Natural killer cell (primary cell): ENCODE measurements around the gene ZNF780B. TPM values are rescaled to one million over a fixed set of nuclear protein-coding genes. Genes with fewer than 3 reads are reported as not detected.

Experiments
- ATAC-seq, 3 donors: fragments of 150-1000 bp in 2 of 3; fragments of 200-7000 bp in 1 of 3; cut with Tn5 transposase; 1 replicate in 1 of 3; 2 replicates in 2 of 3; pipeline ENCODE4 v1.10.0; 2021; ENCODE audit warnings: mild to moderate bottlenecking in 2 of 3, moderate library complexity in 2 of 3
- DNase-seq, 2 donors: peaks; one replicate each; pipeline versions ENCODE4 v3.0.0 to v3.0.0-alpha.2; 2013 to 2021; ENCODE audit warnings: mixed read lengths in 1 of 2
- H3K27ac ChIP-seq: one replicate; pipeline ENCODE4 v1.5.1; 2013; ENCODE audit warnings: mild to moderate bottlenecking, low read length
- H3K27me3 ChIP-seq: one replicate; pipeline ENCODE4 v1.6.1; 2013; ENCODE audit warnings: low read length; ENCODE audit not compliant: control insufficient read depth, insufficient read depth
- H3K36me3 ChIP-seq: one replicate; pipeline ENCODE4 v1.6.1; 2013; ENCODE audit warnings: low read length; ENCODE audit not compliant: control insufficient read depth, insufficient read depth
- H3K4me1 ChIP-seq: one replicate; pipeline ENCODE4 v1.6.1; 2013; ENCODE audit warnings: low read length; ENCODE audit not compliant: control insufficient read depth, insufficient read depth
- H3K4me3 ChIP-seq: one replicate; pipeline ENCODE4 v1.5.1; 2013; ENCODE audit warnings: low read length
- H3K9me3 ChIP-seq: one replicate; pipeline ENCODE4 v1.6.1; 2013; ENCODE audit warnings: low read length; ENCODE audit not compliant: control insufficient read depth, insufficient read depth
- H3K27ac Mint-ChIP-seq, 2 donors: one replicate each; pipeline ENCODE4 v1.8.0; 2022; ENCODE audit warnings: mild to moderate bottlenecking in 2 of 2, mixed read lengths in 2 of 2, moderate library complexity in 1 of 2
- H3K27me3 Mint-ChIP-seq, 2 donors: one replicate each; pipeline ENCODE4 v1.8.0; 2022; ENCODE audit warnings: low read depth in 2 of 2, mixed read lengths in 2 of 2
- H3K36me3 Mint-ChIP-seq: one replicate; pipeline ENCODE4 v1.8.0; 2022; ENCODE audit warnings: mixed read lengths
- H3K4me1 Mint-ChIP-seq, 2 donors: one replicate each; pipeline ENCODE4 v1.8.0; 2022; ENCODE audit warnings: mixed read lengths in 2 of 2
- H3K4me3 Mint-ChIP-seq: one replicate; pipeline ENCODE4 v1.8.0; 2022; ENCODE audit warnings: mild to moderate bottlenecking, moderate library complexity, mixed read lengths
- H3K9me3 Mint-ChIP-seq, 2 donors: one replicate each; pipeline ENCODE4 v1.8.0; 2022; ENCODE audit warnings: mixed read lengths in 2 of 2
- CTCF ChIP-seq: fragments of 200-600 bp; IDR thresholded peaks from one replicate; pipeline ENCODE4 v1.8.0; 2022; ENCODE audit warnings: antibody characterized with exemption
- WGBS: methylation state at CpG from one replicate; pipeline ENCODE4 v1.1.7; 2013; ENCODE audit warnings: missing lambda C conversion rate; ENCODE audit not compliant: insufficient coverage; 5-methylcytosine and 5-hydroxymethylcytosine counted together
- intact Hi-C: fragments of 100-400 bp; cut with micrococcal nuclease; formaldehyde crosslinking; loops from one replicate; pipeline ENCODE4 v1.14.2; 2022
- total RNA-seq, 4 donors: library from RNA; stranded (reverse); fragments of 120-200 nt in 1 of 4; gene quantifications; one replicate each; pipeline versions ENCODE4 v1.2.3 to v1.2.4, GENCODE V29; 2013 to 2022

Gene ZNF780B
- total RNA-seq: 10 to 100 TPM; 14.1 to 19.2 (median 17.2) TPM
- total RNA-seq (2013): 51.4 TPM

- H3K27me3 ChIP-seq: peaks cover 4% of the 10 kb centered on the region
- H3K36me3 Mint-ChIP-seq: peaks cover 16% of the 10 kb centered on the region
- intact Hi-C loops: no loop called here
- H3K9me3 ChIP-seq: peaks cover 2% of the 10 kb centered on the region
- H3K27ac ChIP-seq: peak within 1 kb of the TSS; percentile 77
- H3K4me1 ChIP-seq: peaks cover 13% of the 10 kb centered on the region
- no peaks in the 10 kb centered on the region for H3K36me3 ChIP-seq
- peak within 1 kb of the TSS; percentile 98 for H3K4me3 Mint-ChIP-seq
- H3K4me3 ChIP-seq: peak within 1 kb of the TSS; percentile 90
- peaks cover 18 to 22% of the 10 kb centered on the region in 2 donors for H3K27me3 Mint-ChIP-seq
- WGBS: under 1% methylated on average over 41 of the region's 41 CpGs
- H3K27ac Mint-ChIP-seq: peak within 1 kb of the TSS; percentile 91 to 93
- H3K9me3 Mint-ChIP-seq: peaks cover 11 to 17% of the 10 kb centered on the region in 2 donors
- H3K4me1 Mint-ChIP-seq: peaks cover 48 to 53% of the 10 kb centered on the region in 2 donors
- DNase-seq (peak; percentile 56 to 81), ATAC-seq (peak; percentile 90 to 91 (median 91))
- no peak for TF ChIP-seq CTCF
These were observed at the start of gene ZNF780B for GRCh38 chr19:40055832-40056504. TSS of gene ZNF780B (minus strand) at chr19:40056231. CDS start at chr19:40050332, 5,899 bp downstream.

- Histone ChIP-seq H3K9me3 (no peaks in the 10 kb centered on the region), H3K4me1 (no peaks in the 10 kb centered on the region), H3K27me3 (no peaks in the 10 kb centered on the region), H3K27ac (no peak overlapping the region), H3K36me3 (no peaks in the 10 kb centered on the region), H3K4me3 (no peak overlapping the region)
- intact Hi-C loops: no loop called here
- Mint-ChIP-seq H3K4me3 (no peak overlapping the region), H3K36me3 (no peaks in the 10 kb centered on the region), H3K27me3 (peaks cover 0 to 3% of the 10 kb centered on the region in 2 donors), H3K4me1 (no peaks in the 10 kb centered on the region), H3K9me3 (no peaks in the 10 kb centered on the region), H3K27ac (no peak overlapping the region)
- WGBS: 67% methylated on average over 1 of the region's 1 CpG
- DNase-seq (no peak), ATAC-seq (no peak)
- no peak for TF ChIP-seq CTCF
These were observed 48.7 kb upstream of the ZNF780B start for GRCh38 chr19:40104754-40105153.

GRCh38 chr19:40103600-40103999, 47.6 kb upstream of the ZNF780B start:
- H3K27me3 ChIP-seq: no peaks in the 10 kb centered on the region
- WGBS: 89% methylated on average over 3 of the region's 4 CpGs
- no peak overlapping the region for H3K27ac ChIP-seq
- intact Hi-C loops: no loop called here
- no peaks in the 10 kb centered on the region for H3K4me1 ChIP-seq
- no peak overlapping the region for H3K27ac Mint-ChIP-seq
- DNase-seq (no peak), ATAC-seq (no peak)
- no peaks in the 10 kb centered on the region for H3K36me3 ChIP-seq
- H3K4me3 Mint-ChIP-seq: no peak overlapping the region
- no peaks in the 10 kb centered on the region for H3K4me1 Mint-ChIP-seq
- no peaks in the 10 kb centered on the region for H3K9me3 ChIP-seq
- peaks cover 9 to 11% of the 10 kb centered on the region in 2 donors for H3K27me3 Mint-ChIP-seq
- H3K36me3 Mint-ChIP-seq: no peaks in the 10 kb centered on the region
- no peak for TF ChIP-seq CTCF
- H3K9me3 Mint-ChIP-seq: no peaks in the 10 kb centered on the region
- no peak overlapping the region for H3K4me3 ChIP-seq

GRCh38 chr19:40101813-40102212, 45.8 kb upstream of the ZNF780B start:
- Histone ChIP-seq H3K4me3 (no peak overlapping the region), H3K27me3 (peaks cover 5% of the 10 kb centered on the region), H3K9me3 (no peaks in the 10 kb centered on the region), H3K4me1 (no peaks in the 10 kb centered on the region), H3K27ac (no peak overlapping the region), H3K36me3 (no peaks in the 10 kb centered on the region)
- H3K27ac Mint-ChIP-seq: no peak overlapping the region
- no peaks in the 10 kb centered on the region for H3K4me1 Mint-ChIP-seq
- peaks cover 20 to 25% of the 10 kb centered on the region in 2 donors for H3K27me3 Mint-ChIP-seq
- no peaks in the 10 kb centered on the region for H3K9me3 Mint-ChIP-seq
- H3K4me3 Mint-ChIP-seq: no peak overlapping the region
- ATAC-seq: no peak
- no peaks in the 10 kb centered on the region for H3K36me3 Mint-ChIP-seq
- no CpG with 5 or more reads among the region's 1 CpG for WGBS
- TF ChIP-seq CTCF: no peak
- no peak for DNase-seq
- intact Hi-C loops: no loop called here
